Measurements from ENCODE around the gene ADARB2.

Gene ADARB2

DNA sequence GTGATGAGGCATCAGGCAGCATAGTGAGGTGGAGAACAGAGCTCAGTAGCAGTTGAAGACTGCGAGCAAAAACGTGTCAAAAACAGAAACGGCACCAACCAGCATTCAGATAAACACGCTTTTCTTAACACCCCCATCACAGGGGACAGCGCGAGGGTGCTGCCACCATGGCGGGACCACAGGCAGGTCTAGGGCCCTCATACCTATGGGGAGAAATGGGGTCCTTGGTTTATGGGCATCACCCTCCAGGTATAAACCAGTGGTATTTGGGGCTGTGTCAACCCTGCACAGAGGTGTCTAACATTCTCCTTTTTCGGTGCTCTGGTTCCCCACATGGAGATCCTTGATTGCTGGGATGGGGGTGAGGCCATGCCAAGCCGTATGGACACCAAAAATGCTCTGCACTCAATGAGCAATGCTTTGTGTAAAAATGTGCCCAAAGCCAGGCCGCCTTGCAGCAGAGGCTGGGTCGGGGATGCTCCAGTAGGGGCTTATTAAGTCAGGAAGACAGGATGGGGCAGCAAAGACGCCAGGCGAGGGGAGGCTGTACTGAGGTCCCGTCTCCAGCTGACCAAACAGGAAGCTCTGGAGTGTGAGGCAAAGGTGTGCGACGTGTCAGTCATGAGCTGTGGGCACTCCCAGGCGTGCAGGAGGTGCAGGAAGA is 489.6 kb downstream of the ADARB2 start:
- Histone ChIP-seq H3K4me1 (ENCODE audit: low read depth, poor library complexity, severe bottlenecking) (no peaks in the 10 kb centered on the region), H3K27ac (no peak overlapping the region), H3K9ac (no peak overlapping the region), H3K4me2 (no peak overlapping the region), H2AFZ (ENCODE audit: low read depth) (no peak overlapping the region), H3K36me3 (ENCODE audit: insufficient read depth) (no peaks in the 10 kb centered on the region), H3K27me3 (ENCODE audit: insufficient read depth, low read depth) (no peaks in the 10 kb centered on the region), H3K79me2 (ENCODE audit: insufficient read depth, low read depth) (no peaks in the 10 kb centered on the region), H4K20me1 (ENCODE audit: insufficient read depth) (no peaks in the 10 kb centered on the region), H3K4me3 (IDR thresholded peaks at IDR 0.05; ENCODE audit: insufficient read depth, low read depth, low read length) (no peak overlapping the region)
- TF ChIP-seq, protein P1, sequence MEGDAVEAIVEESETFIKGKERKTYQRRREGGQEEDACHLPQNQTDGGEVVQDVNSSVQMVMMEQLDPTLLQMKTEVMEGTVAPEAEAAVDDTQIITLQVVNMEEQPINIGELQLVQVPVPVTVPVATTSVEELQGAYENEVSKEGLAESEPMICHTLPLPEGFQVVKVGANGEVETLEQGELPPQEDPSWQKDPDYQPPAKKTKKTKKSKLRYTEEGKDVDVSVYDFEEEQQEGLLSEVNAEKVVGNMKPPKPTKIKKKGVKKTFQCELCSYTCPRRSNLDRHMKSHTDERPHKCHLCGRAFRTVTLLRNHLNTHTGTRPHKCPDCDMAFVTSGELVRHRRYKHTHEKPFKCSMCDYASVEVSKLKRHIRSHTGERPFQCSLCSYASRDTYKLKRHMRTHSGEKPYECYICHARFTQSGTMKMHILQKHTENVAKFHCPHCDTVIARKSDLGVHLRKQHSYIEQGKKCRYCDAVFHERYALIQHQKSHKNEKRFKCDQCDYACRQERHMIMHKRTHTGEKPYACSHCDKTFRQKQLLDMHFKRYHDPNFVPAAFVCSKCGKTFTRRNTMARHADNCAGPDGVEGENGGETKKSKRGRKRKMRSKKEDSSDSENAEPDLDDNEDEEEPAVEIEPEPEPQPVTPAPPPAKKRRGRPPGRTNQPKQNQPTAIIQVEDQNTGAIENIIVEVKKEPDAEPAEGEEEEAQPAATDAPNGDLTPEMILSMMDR (conservative IDR thresholded peaks at IDR 0.05; ENCODE audit: low read depth, low read length): no peak

DNA sequence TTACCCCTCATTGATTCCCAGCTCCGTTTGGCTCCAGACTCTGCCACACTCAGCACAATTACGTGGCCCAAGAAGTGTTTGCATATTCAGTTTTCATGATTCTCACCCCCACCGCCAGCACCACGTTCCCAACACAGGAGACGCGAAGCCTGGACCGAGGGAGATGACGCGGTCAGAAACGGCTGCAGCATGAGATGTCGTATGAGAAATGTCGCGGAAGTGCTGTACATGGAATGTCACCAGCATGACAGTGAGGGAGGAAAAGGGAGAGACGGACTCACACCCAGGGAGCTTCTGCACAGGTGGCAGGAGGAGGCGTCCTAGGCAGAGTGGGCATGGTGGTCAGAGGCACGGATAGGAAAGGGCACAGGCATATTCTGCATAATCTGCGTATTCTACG is 492.8 kb downstream of the ADARB2 start:
- no peak overlapping the region for H3K4me2 ChIP-seq
- H3K9ac ChIP-seq: no peak overlapping the region
- H3K27ac ChIP-seq: no peak overlapping the region
- TF ChIP-seq, protein P1 (conservative IDR thresholded peaks at IDR 0.05; ENCODE audit: low read depth, low read length): no peak
- no peaks in the 10 kb centered on the region for H3K4me1 ChIP-seq (ENCODE audit: low read depth, poor library complexity, severe bottlenecking)
- peaks cover 4% of the 10 kb centered on the region; the same call in 1 of the 2 replicates for H3K27me3 ChIP-seq (ENCODE audit: insufficient read depth, low read depth)
- no peaks in the 10 kb centered on the region for H3K36me3 ChIP-seq (ENCODE audit: insufficient read depth)
- H3K4me3 ChIP-seq (IDR thresholded peaks at IDR 0.05; ENCODE audit: insufficient read depth, low read depth, low read length): no peak overlapping the region
- H4K20me1 ChIP-seq (ENCODE audit: insufficient read depth): no peaks in the 10 kb centered on the region
- no peak overlapping the region for H2AFZ ChIP-seq (ENCODE audit: low read depth)
- H3K79me2 ChIP-seq (ENCODE audit: insufficient read depth, low read depth): no peaks in the 10 kb centered on the region

DNA sequence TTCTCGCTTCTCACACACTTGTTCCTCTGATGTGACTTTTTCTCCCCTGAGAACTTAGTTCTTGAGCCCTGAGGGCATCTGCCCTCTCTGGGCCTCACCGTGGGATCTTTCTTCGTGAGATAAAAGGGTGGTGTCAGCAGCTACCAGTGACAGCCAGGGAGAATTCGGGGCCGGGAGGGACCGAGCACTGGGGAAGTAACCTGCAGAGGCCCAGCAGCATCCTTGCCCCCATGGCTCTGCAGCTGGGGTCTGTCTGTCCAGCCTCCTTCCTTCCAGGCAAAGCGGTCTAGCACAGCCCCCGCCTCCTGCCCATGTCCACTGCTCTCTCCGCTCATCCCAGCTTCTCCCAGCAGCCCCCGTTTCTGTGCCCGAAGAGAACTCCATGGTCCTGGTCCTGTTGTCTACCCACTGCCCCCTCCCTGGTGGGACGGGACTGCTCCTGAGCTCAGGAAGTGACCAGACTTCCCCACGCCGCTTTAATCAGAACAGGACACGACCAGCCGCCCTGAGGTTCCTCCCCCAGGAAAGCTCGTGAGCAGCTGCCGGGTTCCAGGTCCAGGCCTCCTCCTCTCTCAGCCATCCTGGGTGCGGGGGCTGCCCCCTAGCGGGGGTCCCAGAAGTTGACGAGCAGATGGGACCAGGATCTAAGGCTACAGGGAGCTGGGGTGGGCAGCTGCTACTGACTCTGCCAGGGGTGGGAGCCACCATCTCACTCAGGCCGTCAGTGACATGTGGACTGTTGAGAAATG is 493.7 kb downstream of the ADARB2 start:
- Histone ChIP-seq H3K27me3 (ENCODE audit: insufficient read depth, low read depth) (peaks cover 4% of the 10 kb centered on the region; the same call in 1 of the 2 replicates), H3K4me1 (ENCODE audit: low read depth, poor library complexity, severe bottlenecking) (no peaks in the 10 kb centered on the region), H3K79me2 (ENCODE audit: insufficient read depth, low read depth) (no peaks in the 10 kb centered on the region), H2AFZ (ENCODE audit: low read depth) (no peak overlapping the region), H3K9ac (no peak overlapping the region), H3K4me2 (no peak overlapping the region), H3K36me3 (ENCODE audit: insufficient read depth) (no peaks in the 10 kb centered on the region), H3K27ac (no peak overlapping the region), H4K20me1 (ENCODE audit: insufficient read depth) (no peaks in the 10 kb centered on the region), H3K4me3 (IDR thresholded peaks at IDR 0.05; ENCODE audit: insufficient read depth, low read depth, low read length) (no peak overlapping the region)
- TF ChIP-seq, protein P1 (conservative IDR thresholded peaks at IDR 0.05; ENCODE audit: low read depth, low read length): no peak

DNA sequence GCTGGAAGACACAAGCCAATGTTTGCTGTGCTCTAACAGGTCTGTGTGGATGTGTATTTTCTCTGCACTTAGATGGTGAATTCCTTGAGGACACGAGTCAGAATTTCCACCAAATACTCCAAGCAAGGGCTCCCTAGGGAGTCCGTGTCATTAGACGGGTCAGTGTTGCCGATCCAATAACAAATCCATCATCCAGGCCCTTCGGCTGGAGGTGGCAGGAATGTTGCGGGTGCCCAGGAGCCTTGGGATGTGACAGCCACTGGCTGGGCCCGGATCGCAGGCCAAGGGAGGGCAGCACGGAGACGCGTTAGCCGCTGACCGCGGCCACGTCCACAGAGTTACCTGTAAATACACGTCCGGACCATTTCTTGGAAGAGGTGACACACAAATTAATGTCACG is 494.4 kb downstream of the ADARB2 start:
- no peak overlapping the region for H3K9ac ChIP-seq
- TF ChIP-seq, protein P1 (conservative IDR thresholded peaks at IDR 0.05; ENCODE audit: low read depth, low read length): no peak

More for the DNA sequence above, 494.4 kb downstream of the ADARB2 start:
- Histone ChIP-seq H4K20me1 (ENCODE audit: insufficient read depth) (no peaks in the 10 kb centered on the region), H3K79me2 (ENCODE audit: insufficient read depth, low read depth) (no peaks in the 10 kb centered on the region), H3K36me3 (ENCODE audit: insufficient read depth) (no peaks in the 10 kb centered on the region), H3K4me3 (IDR thresholded peaks at IDR 0.05; ENCODE audit: insufficient read depth, low read depth, low read length) (no peak overlapping the region), H3K4me2 (no peak overlapping the region), H2AFZ (ENCODE audit: low read depth) (no peak overlapping the region), H3K4me1 (ENCODE audit: low read depth, poor library complexity, severe bottlenecking) (no peaks in the 10 kb centered on the region), H3K27ac (no peak overlapping the region), H3K27me3 (ENCODE audit: insufficient read depth, low read depth) (peaks cover 4% of the 10 kb centered on the region; the same call in 1 of the 2 replicates)
